ENCODE measurements around the gene COL13A1. TPM values are rescaled to one million over a fixed set of nuclear protein-coding genes. Genes with fewer than 3 reads are reported as not detected.

COL13A1 gene
- total RNA-seq, 1 donor from 2014 or later, result not detected

- DNase-seq (ENCODE audit: extremely low spot score in 2 of 2), result no peak
- H3K4me3 ChIP-seq, result no peak overlapping the region
- TF ChIP-seq CTCF (IDR thresholded peaks at IDR 0.05), result no peak
- no peak for TF ChIP-seq POLR2AphosphoS5 (IDR thresholded peaks at IDR 0.05; ENCODE audit: insufficient read depth in 1 of 2, low read depth in 1 of 2)
- no peak for TF ChIP-seq POLR2A (IDR thresholded peaks at IDR 0.05)
Observed at GRCh38 chr10:69848454-69848853, 46.7 kb downstream of the COL13A1 start.

GRCh38 chr10:69849825-69850224 lies 48.1 kb downstream of the COL13A1 start:
- intact Hi-C loops (cut with DNase I), result no loop called here

More at GRCh38 chr10:69848454-69848853, 46.7 kb downstream of the COL13A1 start:
- H3K27ac ChIP-seq, result no peak overlapping the region
- intact Hi-C loops (cut with DNase I), result no loop called here
- peaks cover 10% of the 10 kb centered on the region for H3K4me1 ChIP-seq
- no peaks in the 10 kb centered on the region for H3K27me3 ChIP-seq
- no peaks in the 10 kb centered on the region for H3K36me3 ChIP-seq
- no peaks in the 10 kb centered on the region for H3K9me3 ChIP-seq

GRCh38 chr10:69850440-69850839 lies 48.7 kb downstream of the COL13A1 start:
- intact Hi-C loops (cut with DNase I), result no loop called here
- Histone ChIP-seq H3K36me3 (no peaks in the 10 kb centered on the region), H3K27ac (no peak overlapping the region), H3K4me3 (no peak overlapping the region), H3K27me3 (no peaks in the 10 kb centered on the region), H3K4me1 (peaks cover 10% of the 10 kb centered on the region), H3K9me3 (no peaks in the 10 kb centered on the region)
- no peak for DNase-seq (ENCODE audit: extremely low spot score in 2 of 2)
- TF ChIP-seq POLR2A (IDR thresholded peaks at IDR 0.05), result no peak
- TF ChIP-seq CTCF (IDR thresholded peaks at IDR 0.05), result no peak
- no peak for TF ChIP-seq POLR2AphosphoS5 (IDR thresholded peaks at IDR 0.05; ENCODE audit: insufficient read depth in 1 of 2, low read depth in 1 of 2)

More at GRCh38 chr10:69849825-69850224, 48.1 kb downstream of the COL13A1 start:
- Histone ChIP-seq H3K4me1 (peaks cover 10% of the 10 kb centered on the region), H3K27ac (no peak overlapping the region), H3K4me3 (no peak overlapping the region), H3K27me3 (no peaks in the 10 kb centered on the region), H3K36me3 (no peaks in the 10 kb centered on the region), H3K9me3 (no peaks in the 10 kb centered on the region)
- no peak for TF ChIP-seq CTCF (IDR thresholded peaks at IDR 0.05)
- DNase-seq (ENCODE audit: extremely low spot score in 2 of 2), result no peak

- TF ChIP-seq POLR2AphosphoS5 (IDR thresholded peaks at IDR 0.05; ENCODE audit: insufficient read depth in 1 of 2, low read depth in 1 of 2) (no peak), POLR2A (IDR thresholded peaks at IDR 0.05) (no peak)
- H3K36me3 ChIP-seq, result no peaks in the 10 kb centered on the region
- H3K27me3 ChIP-seq, result no peaks in the 10 kb centered on the region
- no peak for DNase-seq (ENCODE audit: extremely low spot score in 2 of 2)
- intact Hi-C loops (cut with DNase I), result no loop called here
- no peak overlapping the region for H3K4me3 ChIP-seq
- H3K27ac ChIP-seq, result no peak overlapping the region
- peaks cover 5% of the 10 kb centered on the region for H3K4me1 ChIP-seq
- H3K9me3 ChIP-seq, result no peaks in the 10 kb centered on the region
Observed at GRCh38 chr10:69851306-69851705, 49.6 kb downstream of the COL13A1 start.

- H3K9me3 ChIP-seq, result no peaks in the 10 kb centered on the region
- TF ChIP-seq POLR2A (IDR thresholded peaks at IDR 0.05) (no peak), POLR2AphosphoS5 (IDR thresholded peaks at IDR 0.05; ENCODE audit: insufficient read depth in 1 of 2, low read depth in 1 of 2) (no peak), CTCF (IDR thresholded peaks at IDR 0.05) (no peak)
- no peaks in the 10 kb centered on the region for H3K4me1 ChIP-seq
- no peaks in the 10 kb centered on the region for H3K36me3 ChIP-seq
- no peaks in the 10 kb centered on the region for H3K27me3 ChIP-seq
- no peak for DNase-seq (ENCODE audit: extremely low spot score in 2 of 2)
- H3K4me3 ChIP-seq, result no peak overlapping the region
- no peak overlapping the region for H3K27ac ChIP-seq
- intact Hi-C loops (cut with DNase I), result no loop called here
Observed at GRCh38 chr10:69853064-69853463, 51.4 kb downstream of the COL13A1 start.

All from vagina (tissue), 2 donors.